ENCODE measurements around the gene TBL1X. TPM values are rescaled to one million over a fixed set of nuclear protein-coding genes. Genes with fewer than 3 reads are reported as not detected.

The TBL1X gene
- total and polyA plus RNA-seq, 2 experiments from 2014 or later, result 8.7 to 26.9 TPM

- TF ChIP-seq ZNF462 (CRISPR knock-in tag; IDR thresholded peaks at IDR 0.05) (no peak), EZH2phosphoT487 (IDR thresholded peaks at IDR 0.05; ENCODE audit: unreplicated experiment) (no peak), JUNB (IDR thresholded peaks at IDR 0.05; ENCODE audit: unreplicated experiment) (no peak), POLR2AphosphoS5 (IDR thresholded peaks at IDR 0.05; ENCODE audit: low read depth) (no peak), ZNF114 (CRISPR knock-in tag; IDR thresholded peaks at IDR 0.05) (no peak), CREB1 (CRISPR knock-in tag; IDR thresholded peaks at IDR 0.05; ENCODE audit: low read depth) (no peak), CTCF (conservative IDR thresholded peaks at IDR 0.05; ENCODE audit: low read depth in 2 of 2) (no peak), STAT1 (IDR thresholded peaks at IDR 0.05; ENCODE audit: unreplicated experiment) (no peak), REST (IDR thresholded peaks at IDR 0.05; ENCODE audit: unreplicated experiment) (no peak)
Measured at GRCh38 chrX:9538544-9539045, 73.7 kb downstream of the TBL1X start (continued).

Data from GM23338 (cell line).